Myocyte (in vitro differentiated cells): ENCODE data around the gene PTN. TPM values are rescaled to one million over a fixed set of nuclear protein-coding genes. Genes with fewer than 3 reads are reported as not detected.
"Not testable (repeated sequence)": the region's sequence is repeated elsewhere in the genome, so short reads cannot be mapped to it uniquely, and the experiment has no call there.

Source experiments
- DNase-seq: peaks from one replicate; pipeline ENCODE4 v3.0.0-alpha.2; 2012; ENCODE audit warnings: low read depth
- total RNA-seq: library from RNA; depleted of rRNA; stranded (reverse); fragments of >200 nt; gene quantifications from 2 replicates; pipeline ENCODE4 v1.2.3, GENCODE V29; 2014

The PTN gene
- total RNA-seq, 1 donor from 2014 or later = 0.67 TPM

- DNase-seq = not testable (repeated sequence)
Observed at GRCh38 chr7:137268001-137268865, 75.3 kb downstream of the PTN start.

GRCh38 chr7:137266764-137267163 is 76.8 kb downstream of the PTN start:
- DNase-seq = no peak

- not testable (repeated sequence) for DNase-seq
Observed at GRCh38 chr7:137265480-137265879, 78.1 kb downstream of the PTN start.

- DNase-seq = no peak
Observed at GRCh38 chr7:137262599-137262998, 80.9 kb downstream of the PTN start.

- DNase-seq = no peak
Observed at GRCh38 chr7:137258552-137258951, 85.0 kb downstream of the PTN start.

- DNase-seq = peak; percentile 4
Observed at GRCh38 chr7:137254766-137255165, 88.8 kb downstream of the PTN start.

- no peak for DNase-seq
Observed at GRCh38 chr7:137245890-137246289, 97.6 kb downstream of the PTN start.

- DNase-seq = no peak
Observed at GRCh38 chr7:137245186-137245585, 98.3 kb downstream of the PTN start.

GRCh38 chr7:137243741-137244140 is 99.8 kb downstream of the PTN start:
- DNase-seq = no peak

GRCh38 chr7:137242616-137243015 is 100.9 kb downstream of the PTN start:
- no peak for DNase-seq

- no peak for DNase-seq
Observed at GRCh38 chr7:137241655-137242360, 101.7 kb downstream of the PTN start.

GRCh38 chr7:137239186-137239585 is 104.3 kb downstream of the PTN start:
- DNase-seq = not testable (repeated sequence)

GRCh38 chr7:137235434-137235833 is 108.1 kb downstream of the PTN start:
- DNase-seq = no peak

GRCh38 chr7:137231167-137231566 is 112.4 kb downstream of the PTN start:
- no peak for DNase-seq

GRCh38 chr7:137221467-137221866 is 122.1 kb downstream of the PTN start:
- no peak for DNase-seq

- DNase-seq = no peak
Observed at GRCh38 chr7:137213744-137214143, 129.8 kb downstream of the PTN start.

GRCh38 chr7:137209151-137209817 is 134.2 kb downstream of the PTN start:
- peak; percentile 43 for DNase-seq

GRCh38 chr7:137206770-137207169 is 136.8 kb downstream of the PTN start:
- no peak for DNase-seq

GRCh38 chr7:137204246-137204645 is 139.3 kb downstream of the PTN start:
- DNase-seq = no peak

- no peak for DNase-seq
Observed at GRCh38 chr7:137203351-137203750, 140.2 kb downstream of the PTN start.

- DNase-seq = peak; percentile 17
Observed at GRCh38 chr7:137196648-137197047, 146.9 kb downstream of the PTN start.

- DNase-seq = no peak
Observed at GRCh38 chr7:137195996-137196395, 147.5 kb downstream of the PTN start.
